NK-92 (cell line): ENCODE data around the gene ASPSCR1.
A peak's percentile ranks its signal among the peaks of the same experiment; 100 is the strongest.

ENCODE experiments used
- DNase-seq: peaks from one replicate; lab custom pipeline; 2025; ENCODE audit not compliant: unreplicated experiment; lab: John Stamatoyannopoulos, UW

Gene ASPSCR1

GRCh38 chr17:82012640-82013295, 35.3 kb downstream of the ASPSCR1 start:
- DNase-seq = no peak

- no peak for DNase-seq
Observed at GRCh38 chr17:82013341-82013740, 35.9 kb downstream of the ASPSCR1 start.

- DNase-seq = no peak
Observed at GRCh38 chr17:82013772-82014321, 36.4 kb downstream of the ASPSCR1 start.

- DNase-seq = no peak
Observed at GRCh38 chr17:82014432-82014831, 37.0 kb downstream of the ASPSCR1 start.

- no peak for DNase-seq
Observed at GRCh38 chr17:82014971-82015310, 37.5 kb downstream of the ASPSCR1 start.

GRCh38 chr17:82015311-82015971, 38.0 kb downstream of the ASPSCR1 start:
- DNase-seq = no peak

GRCh38 chr17:82016061-82016874, 38.8 kb downstream of the ASPSCR1 start:
- DNase-seq = no peak

GRCh38 chr17:82016875-82017459, 39.5 kb downstream of the ASPSCR1 start:
- DNase-seq = no peak

GRCh38 chr17:82017612-82018151, 40.3 kb downstream of the ASPSCR1 start:
- no peak for DNase-seq

- DNase-seq = no peak
Observed at GRCh38 chr17:82018152-82018988, 40.9 kb downstream of the ASPSCR1 start.

- no peak for DNase-seq
Observed at GRCh38 chr17:82018989-82019689, 41.7 kb downstream of the ASPSCR1 start.

GRCh38 chr17:82019690-82020571, 42.5 kb downstream of the ASPSCR1 start:
- DNase-seq = no peak

GRCh38 chr17:82020572-82021106, 43.2 kb downstream of the ASPSCR1 start:
- no peak for DNase-seq

- DNase-seq = no peak
Observed at GRCh38 chr17:82021107-82021899, 43.9 kb downstream of the ASPSCR1 start.

- DNase-seq = no peak
Observed at GRCh38 chr17:82021900-82022309, 44.5 kb downstream of the ASPSCR1 start.

- DNase-seq = no peak
Observed at GRCh38 chr17:82022310-82022980, 45.0 kb downstream of the ASPSCR1 start, which contains the start of gene CENPX. CENPX (minus strand) TSS chr17:82022878; CDS start chr17:82022861, 17 bp downstream.

GRCh38 chr17:82022981-82023446, 45.6 kb downstream of the ASPSCR1 start, which contains the start of gene LRRC45:
LRRC45 (plus strand) TSS chr17:82023305; CDS start chr17:82023644, 339 bp downstream.
- DNase-seq = peak; percentile 96
